ENCODE data around the gene CHST5.

CHST5 gene

DNA sequence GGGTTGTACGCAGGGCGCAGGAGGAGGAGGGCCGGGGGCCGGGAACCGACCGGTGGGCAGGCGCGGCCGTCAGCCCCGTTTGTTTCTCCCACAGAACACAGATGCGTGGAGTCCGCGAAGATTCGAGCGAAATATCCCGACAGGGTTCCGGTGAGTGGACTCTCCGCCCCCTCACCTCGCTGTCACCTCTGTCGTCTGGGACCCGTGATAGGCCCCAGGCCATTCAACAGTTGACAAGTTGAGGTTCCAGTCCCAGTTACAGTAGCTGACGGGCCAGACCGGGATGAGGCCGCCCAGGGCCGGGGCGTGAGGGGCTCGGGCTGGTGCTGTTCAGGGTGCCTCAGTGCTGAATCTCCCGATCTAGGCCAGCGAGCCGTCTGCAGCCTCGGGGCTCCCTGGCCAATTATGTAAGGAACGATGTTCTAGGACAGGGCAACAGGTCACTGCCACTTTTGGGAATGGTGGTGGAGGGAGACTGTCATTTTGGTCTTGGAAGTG is 30.9 kb upstream of the CHST5 start:
- H3K4me3 ChIP-seq (ENCODE audit: low read length) = peak overlapping the region; percentile 95
- H3K4me1 ChIP-seq (ENCODE audit: insufficient read depth, low read length) = peaks cover 15% of the 10 kb centered on the region
- peaks cover 38% of the 10 kb centered on the region for H3K36me3 ChIP-seq (ENCODE audit: insufficient read depth, low read depth, low read length)
- no peaks in the 10 kb centered on the region for H3K9me3 ChIP-seq (ENCODE audit: insufficient read depth, low read depth, low read length)
- H3K27me3 ChIP-seq (ENCODE audit: insufficient read depth, low read length) = no peaks in the 10 kb centered on the region
- no peak overlapping the region for H3K27ac ChIP-seq (ENCODE audit: low read length)
- peak overlapping the region; percentile 77; the same call in 1 of the 2 replicates for H3K9ac ChIP-seq (ENCODE audit: low read depth, low read length)

DNA sequence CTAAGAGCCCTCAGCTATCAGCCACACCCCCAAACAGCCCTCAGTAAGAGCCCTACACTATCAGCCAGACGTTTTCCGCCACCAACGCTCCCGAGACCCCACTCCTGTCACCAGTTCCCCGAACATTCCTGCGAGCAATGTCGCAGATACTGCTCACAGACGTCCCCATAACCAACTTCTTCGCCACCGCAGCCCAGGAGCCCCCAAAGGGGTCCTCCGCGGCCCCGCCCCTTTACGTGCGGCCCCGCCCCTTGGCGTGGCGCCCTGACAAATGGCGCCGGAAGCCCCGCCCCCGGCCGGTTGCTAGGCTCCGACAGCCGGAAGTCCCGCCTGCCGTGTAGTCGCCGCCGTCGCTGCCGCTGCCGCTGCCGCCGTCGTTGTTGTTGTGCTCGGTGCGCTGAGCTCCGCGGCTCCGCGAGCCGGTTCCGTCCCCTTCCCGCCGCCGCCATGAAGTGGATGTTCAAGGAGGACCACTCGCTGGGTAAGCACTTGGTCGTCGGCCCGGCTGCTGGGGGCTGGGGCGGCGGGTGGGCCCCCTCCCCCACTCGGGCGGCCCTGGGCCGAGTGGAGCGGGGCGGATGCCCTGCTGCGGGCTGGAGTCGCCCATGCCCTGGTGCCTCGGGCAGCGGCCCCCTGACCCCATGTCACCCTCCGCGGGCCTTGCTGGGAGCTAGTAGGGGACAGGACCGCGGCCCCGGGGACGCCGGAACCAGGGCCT is 30.3 kb upstream of the CHST5 start, which contains the start of gene GABARAPL2:
GABARAPL2 (plus strand) TSS at position 340 of the 718 bp plus-strand sequence; CDS start at position 448, 108 bp downstream.
- Histone ChIP-seq H3K27me3 (ENCODE audit: insufficient read depth, low read length) (no peaks in the 10 kb centered on the region), H3K9ac (ENCODE audit: low read depth, low read length) (peak within 1 kb of the TSS; percentile 77; the same call in 1 of the 2 replicates), H3K9me3 (ENCODE audit: insufficient read depth, low read depth, low read length) (no peaks in the 10 kb centered on the region), H3K36me3 (ENCODE audit: insufficient read depth, low read depth, low read length) (peaks cover 35% of the 10 kb centered on the region), H3K27ac (ENCODE audit: low read length) (no peak within 1 kb of the TSS), H3K4me1 (ENCODE audit: insufficient read depth, low read length) (peaks cover 15% of the 10 kb centered on the region), H3K4me3 (ENCODE audit: low read length) (peak within 1 kb of the TSS; percentile 95)

DNA sequence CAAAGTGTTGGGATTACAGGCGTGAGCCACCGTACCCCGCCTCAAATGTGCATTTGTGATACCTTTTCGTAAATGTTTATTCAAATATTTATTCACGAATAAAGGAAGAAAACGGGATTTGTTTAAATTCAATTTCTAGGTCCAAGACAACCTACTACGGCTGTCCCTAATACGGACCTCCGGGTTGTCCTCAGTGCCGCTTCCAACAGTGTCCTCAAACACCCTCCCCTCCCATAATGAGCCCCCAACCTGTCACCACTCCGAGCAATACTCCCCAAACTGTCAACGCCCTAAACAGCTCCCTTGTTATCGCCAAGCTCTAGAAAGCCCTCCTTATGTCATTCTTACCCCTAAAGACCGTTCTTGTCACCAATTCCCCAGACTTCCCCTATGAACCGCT is 29.7 kb upstream of the CHST5 start:
- no peak overlapping the region for H3K27ac ChIP-seq (ENCODE audit: low read length)
- peaks cover 15% of the 10 kb centered on the region for H3K4me1 ChIP-seq (ENCODE audit: insufficient read depth, low read length)
- H3K9ac ChIP-seq (ENCODE audit: low read depth, low read length) = no peak overlapping the region; the same call in 1 of the 2 replicates
- no peaks in the 10 kb centered on the region for H3K9me3 ChIP-seq (ENCODE audit: insufficient read depth, low read depth, low read length)
- no peaks in the 10 kb centered on the region for H3K27me3 ChIP-seq (ENCODE audit: insufficient read depth, low read length)
- H3K4me3 ChIP-seq (ENCODE audit: low read length) = peak overlapping the region; percentile 95
- peaks cover 30% of the 10 kb centered on the region for H3K36me3 ChIP-seq (ENCODE audit: insufficient read depth, low read depth, low read length)

DNA sequence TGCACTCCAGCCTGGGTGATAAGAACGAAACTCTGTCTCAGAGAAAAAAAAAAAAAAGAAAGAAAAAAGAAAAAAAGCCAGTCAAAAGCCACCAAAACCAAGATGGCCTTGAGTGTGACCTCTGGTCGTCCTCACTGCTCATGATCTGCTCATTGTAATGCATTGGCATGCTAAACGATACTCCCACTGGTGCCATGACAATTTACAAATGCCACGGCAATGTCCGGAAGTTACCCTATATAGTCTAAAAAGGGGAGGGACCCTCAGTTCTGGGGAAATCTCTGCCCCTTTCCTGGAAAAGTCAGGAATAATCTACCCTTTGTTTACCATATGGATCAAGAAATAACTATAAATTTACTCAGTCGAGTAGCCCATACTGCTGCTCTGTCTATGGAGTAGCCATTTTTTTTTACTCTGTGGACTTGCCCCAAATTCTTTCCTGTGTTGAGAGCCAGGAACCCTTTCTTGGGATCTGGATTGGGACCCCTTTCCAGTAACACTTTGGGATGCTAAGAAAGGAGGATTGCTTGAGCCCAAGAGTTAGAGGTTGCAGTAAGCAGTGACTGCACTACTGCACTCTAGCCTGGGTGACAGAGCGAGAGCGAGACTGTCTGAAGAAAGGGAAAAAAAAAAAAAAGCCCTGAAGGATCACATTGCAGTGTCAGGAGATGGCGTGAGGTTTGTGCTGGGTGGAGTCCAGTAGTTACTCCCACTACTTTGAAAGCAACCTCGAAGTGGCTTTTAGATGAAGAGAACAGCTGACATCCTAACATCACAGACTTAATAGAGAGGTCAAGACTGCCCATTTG is 23.9 kb upstream of the CHST5 start:
- H3K9ac ChIP-seq (ENCODE audit: low read depth, low read length) = peak overlapping the region; percentile 18; the same call in 1 of the 2 replicates
- no peaks in the 10 kb centered on the region for H3K9me3 ChIP-seq (ENCODE audit: insufficient read depth, low read depth, low read length)
- peaks cover 17% of the 10 kb centered on the region for H3K4me1 ChIP-seq (ENCODE audit: insufficient read depth, low read length)
- H3K36me3 ChIP-seq (ENCODE audit: insufficient read depth, low read depth, low read length) = no peaks in the 10 kb centered on the region
- no peak overlapping the region for H3K4me3 ChIP-seq (ENCODE audit: low read length)
- no peaks in the 10 kb centered on the region for H3K27me3 ChIP-seq (ENCODE audit: insufficient read depth, low read length)
- no peak overlapping the region for H3K27ac ChIP-seq (ENCODE audit: low read length)

DNA sequence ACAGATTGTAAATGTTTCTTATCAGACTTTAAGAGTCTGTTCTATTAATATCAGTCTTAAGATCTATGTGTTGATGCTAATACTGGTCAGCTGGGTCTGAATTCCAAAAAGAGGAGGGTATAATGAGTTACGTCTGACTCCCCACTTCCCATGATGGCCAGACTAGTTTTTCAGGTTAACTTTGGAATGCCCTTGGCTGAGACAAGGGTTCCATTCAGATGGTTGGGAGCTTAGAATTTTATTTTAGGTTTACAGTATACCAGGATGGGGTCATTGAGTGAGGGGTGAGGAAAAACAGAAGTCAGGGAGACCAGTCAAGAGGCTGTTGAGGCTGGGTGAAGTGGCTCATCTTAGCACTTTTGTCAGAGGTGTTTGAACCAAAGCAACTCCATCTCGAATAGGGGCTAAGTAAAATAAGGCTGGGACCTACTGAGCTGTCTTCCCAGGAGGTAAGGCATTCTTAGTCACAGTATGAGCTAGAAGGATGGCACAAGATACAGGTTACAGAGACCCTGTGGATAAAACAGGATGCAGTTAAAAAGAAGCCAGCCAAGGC is 23.0 kb upstream of the CHST5 start:
- Histone ChIP-seq H3K27me3 (ENCODE audit: insufficient read depth, low read length) (no peaks in the 10 kb centered on the region), H3K4me3 (ENCODE audit: low read length) (no peak overlapping the region), H3K27ac (ENCODE audit: low read length) (no peak overlapping the region), H3K4me1 (ENCODE audit: insufficient read depth, low read length) (peaks cover 15% of the 10 kb centered on the region), H3K9ac (ENCODE audit: low read depth, low read length) (no peak overlapping the region), H3K9me3 (ENCODE audit: insufficient read depth, low read depth, low read length) (no peaks in the 10 kb centered on the region), H3K36me3 (ENCODE audit: insufficient read depth, low read depth, low read length) (no peaks in the 10 kb centered on the region)

DNA sequence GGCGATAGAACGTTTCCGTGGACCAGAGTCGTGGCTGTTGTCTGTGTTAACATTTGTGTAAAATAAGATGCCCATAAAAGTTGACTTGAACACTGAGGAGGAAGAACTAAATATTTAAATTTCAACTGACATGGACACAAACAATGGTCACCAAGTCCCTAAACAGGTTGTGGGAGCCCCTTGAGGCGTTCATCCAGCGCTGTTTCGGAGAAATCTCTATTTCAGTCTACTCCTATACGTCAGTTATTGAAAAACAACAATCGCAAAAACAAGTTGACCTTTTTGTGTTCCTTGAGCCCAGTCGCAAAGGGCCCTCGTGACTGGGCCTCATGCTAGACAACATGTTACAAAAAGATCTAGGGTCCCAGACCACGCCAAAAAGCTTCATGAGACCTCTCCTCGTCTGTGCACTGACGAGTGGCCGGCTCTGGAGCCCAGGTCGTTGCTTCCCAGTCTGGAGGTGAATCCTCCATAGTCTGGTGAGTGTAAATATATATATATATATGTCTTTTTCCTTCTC is 20.6 kb upstream of the CHST5 start:
- Histone ChIP-seq H3K27ac (ENCODE audit: low read length) (no peak overlapping the region), H3K4me3 (ENCODE audit: low read length) (peak overlapping the region; percentile 88), H3K9me3 (ENCODE audit: insufficient read depth, low read depth, low read length) (no peaks in the 10 kb centered on the region), H3K27me3 (ENCODE audit: insufficient read depth, low read length) (no peaks in the 10 kb centered on the region), H3K4me1 (ENCODE audit: insufficient read depth, low read length) (peaks cover 12% of the 10 kb centered on the region; the same call in 1 of the 2 replicates), H3K36me3 (ENCODE audit: insufficient read depth, low read depth, low read length) (no peaks in the 10 kb centered on the region), H3K9ac (ENCODE audit: low read depth, low read length) (peak overlapping the region; percentile 29; the same call in 1 of the 2 replicates)

DNA sequence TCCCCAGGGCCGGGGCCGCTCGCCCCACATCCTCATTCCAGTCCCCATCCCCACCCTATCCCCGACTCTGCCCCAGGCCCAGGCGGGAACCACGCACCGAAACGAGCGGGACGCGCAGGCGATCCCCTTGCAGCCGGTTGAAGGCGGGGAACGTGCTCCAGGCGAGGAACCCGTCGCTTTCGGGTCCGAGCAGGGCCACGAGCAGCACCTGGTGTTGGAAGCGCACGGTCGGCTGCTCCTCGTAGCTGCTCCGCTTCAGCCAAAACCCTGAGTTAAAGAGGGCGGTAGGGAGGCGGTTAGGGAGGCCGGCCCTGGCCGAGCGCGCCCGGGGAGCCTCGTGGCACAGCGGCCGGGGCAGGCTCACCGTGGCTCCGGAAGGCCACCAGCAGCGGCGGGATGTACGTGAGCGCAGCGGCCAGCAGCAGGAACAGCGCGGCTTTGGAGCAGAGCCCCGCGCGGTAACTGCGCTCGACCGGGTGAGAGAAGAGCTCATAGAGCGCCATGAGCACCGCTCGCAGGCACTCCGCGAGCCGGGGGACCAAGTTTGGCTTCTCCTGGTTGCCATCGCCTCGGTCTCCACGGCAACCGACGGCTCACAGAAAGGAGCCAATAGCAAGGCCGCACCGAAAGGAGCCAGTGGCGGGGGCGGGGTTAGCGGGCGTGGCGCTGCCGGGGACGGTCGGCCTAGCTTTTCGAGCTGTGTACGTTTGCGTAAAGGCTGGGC is 20.0 kb upstream of the CHST5 start, which contains the start of gene TMEM231:
TMEM231 (minus strand) TSS at position 546 of the 724 bp plus-strand sequence; CDS start at position 503, 43 bp downstream.
- Histone ChIP-seq H3K4me3 (ENCODE audit: low read length) (peak within 1 kb of the TSS; percentile 88), H3K9ac (ENCODE audit: low read depth, low read length) (peak within 1 kb of the TSS; percentile 82; the same call in 1 of the 2 replicates), H3K36me3 (ENCODE audit: insufficient read depth, low read depth, low read length) (no peaks in the 10 kb centered on the region), H3K27ac (ENCODE audit: low read length) (no peak within 1 kb of the TSS), H3K27me3 (ENCODE audit: insufficient read depth, low read length) (no peaks in the 10 kb centered on the region), H3K9me3 (ENCODE audit: insufficient read depth, low read depth, low read length) (no peaks in the 10 kb centered on the region), H3K4me1 (ENCODE audit: insufficient read depth, low read length) (peaks cover 12% of the 10 kb centered on the region; the same call in 1 of the 2 replicates)

DNA sequence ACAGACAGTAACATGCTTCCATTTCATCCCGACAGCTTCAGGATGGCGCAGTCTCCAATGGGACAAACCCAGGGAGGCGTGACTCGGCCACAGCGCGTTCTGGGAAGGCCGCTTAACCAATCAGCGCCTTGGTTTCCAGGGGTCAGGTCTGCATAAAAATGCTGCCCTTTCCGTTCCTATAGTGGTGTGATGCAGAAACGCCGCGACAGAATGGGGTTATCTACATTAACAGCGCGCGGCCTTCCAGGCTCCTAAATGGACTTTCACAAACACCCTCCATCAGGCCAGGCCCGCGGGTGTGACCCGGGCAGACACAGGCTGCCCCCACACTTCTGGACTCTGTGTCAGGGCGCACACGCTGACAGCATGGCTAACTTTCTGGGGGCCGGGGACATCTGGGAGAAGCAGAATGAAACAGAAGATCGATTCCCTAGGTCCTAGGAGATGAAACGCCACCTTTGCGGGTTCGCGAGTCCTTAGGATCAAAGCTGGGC is 19.4 kb upstream of the CHST5 start:
- Histone ChIP-seq H3K9me3 (ENCODE audit: insufficient read depth, low read depth, low read length) (no peaks in the 10 kb centered on the region), H3K36me3 (ENCODE audit: insufficient read depth, low read depth, low read length) (no peaks in the 10 kb centered on the region), H3K27me3 (ENCODE audit: insufficient read depth, low read length) (no peaks in the 10 kb centered on the region), H3K27ac (ENCODE audit: low read length) (no peak overlapping the region), H3K4me1 (ENCODE audit: insufficient read depth, low read length) (peaks cover 10% of the 10 kb centered on the region; the same call in 1 of the 2 replicates), H3K9ac (ENCODE audit: low read depth, low read length) (peak overlapping the region; percentile 82; the same call in 1 of the 2 replicates), H3K4me3 (ENCODE audit: low read length) (peak overlapping the region; percentile 88)

DNA sequence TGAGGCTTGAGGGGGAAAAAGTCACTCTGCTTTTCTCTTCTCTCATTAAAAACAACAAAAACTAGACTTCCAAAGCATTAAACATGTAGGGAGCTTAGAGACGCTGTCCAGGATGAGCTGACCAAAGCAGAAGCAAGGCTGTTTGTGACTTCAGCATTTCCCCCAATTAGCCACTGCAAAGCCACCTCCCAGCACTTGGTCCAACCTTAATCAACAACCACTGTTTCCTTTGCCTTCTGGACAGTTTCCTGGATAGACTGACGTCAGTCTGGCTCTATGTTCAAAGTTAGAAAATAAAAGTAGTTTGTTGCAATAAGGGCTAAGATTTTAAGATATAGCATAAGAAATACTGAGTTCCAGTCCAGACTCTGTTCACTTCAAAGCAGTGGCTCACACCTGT is 17.0 kb upstream of the CHST5 start:
- H3K9ac ChIP-seq (ENCODE audit: low read depth, low read length) = no peak overlapping the region
- H3K27me3 ChIP-seq (ENCODE audit: insufficient read depth, low read length) = no peaks in the 10 kb centered on the region
- no peak overlapping the region for H3K27ac ChIP-seq (ENCODE audit: low read length)

DNA sequence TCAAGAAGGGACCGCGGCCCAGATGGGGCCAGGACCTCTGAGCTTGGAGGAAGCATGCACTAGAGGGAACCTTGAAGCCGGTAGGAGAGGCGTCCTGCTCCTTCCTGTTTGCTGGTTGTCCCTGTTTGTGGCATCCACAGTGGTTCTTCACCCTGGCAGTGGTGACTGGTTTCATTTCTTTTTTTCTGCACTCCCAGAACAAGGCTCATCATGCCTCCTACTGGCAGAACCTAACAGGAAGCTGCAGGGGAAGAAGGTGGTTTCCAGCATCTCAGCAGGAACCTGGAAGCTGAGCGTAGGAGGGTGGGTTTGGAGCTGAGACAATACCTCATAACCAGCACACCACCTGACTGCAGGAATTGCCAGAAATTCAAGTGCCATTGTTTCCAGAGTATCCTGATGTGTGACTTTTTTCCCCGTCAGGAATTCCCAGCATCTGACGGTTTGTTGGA is 14.3 kb upstream of the CHST5 start:
- Histone ChIP-seq H3K4me1 (ENCODE audit: insufficient read depth, low read length) (peaks cover 4% of the 10 kb centered on the region; the same call in 1 of the 2 replicates), H3K27me3 (ENCODE audit: insufficient read depth, low read length) (no peaks in the 10 kb centered on the region), H3K27ac (ENCODE audit: low read length) (no peak overlapping the region), H3K9ac (ENCODE audit: low read depth, low read length) (no peak overlapping the region), H3K9me3 (ENCODE audit: insufficient read depth, low read depth, low read length) (no peaks in the 10 kb centered on the region), H3K36me3 (ENCODE audit: insufficient read depth, low read depth, low read length) (no peaks in the 10 kb centered on the region), H3K4me3 (ENCODE audit: low read length) (no peak overlapping the region)

More for the DNA sequence above, 17.0 kb upstream of the CHST5 start:
- no peak overlapping the region for H3K4me3 ChIP-seq (ENCODE audit: low read length)
- H3K36me3 ChIP-seq (ENCODE audit: insufficient read depth, low read depth, low read length) = no peaks in the 10 kb centered on the region
- no peaks in the 10 kb centered on the region for H3K9me3 ChIP-seq (ENCODE audit: insufficient read depth, low read depth, low read length)
- peaks cover 4% of the 10 kb centered on the region; the same call in 1 of the 2 replicates for H3K4me1 ChIP-seq (ENCODE audit: insufficient read depth, low read length)
